NCI-H1048 (cell line): Measurements from ENCODE around the gene ZNF135.

Source experiments
- DNase-seq: peaks from one replicate; lab custom pipeline; 2025; lab: John Stamatoyannopoulos, UW

ZNF135 gene

DNA sequence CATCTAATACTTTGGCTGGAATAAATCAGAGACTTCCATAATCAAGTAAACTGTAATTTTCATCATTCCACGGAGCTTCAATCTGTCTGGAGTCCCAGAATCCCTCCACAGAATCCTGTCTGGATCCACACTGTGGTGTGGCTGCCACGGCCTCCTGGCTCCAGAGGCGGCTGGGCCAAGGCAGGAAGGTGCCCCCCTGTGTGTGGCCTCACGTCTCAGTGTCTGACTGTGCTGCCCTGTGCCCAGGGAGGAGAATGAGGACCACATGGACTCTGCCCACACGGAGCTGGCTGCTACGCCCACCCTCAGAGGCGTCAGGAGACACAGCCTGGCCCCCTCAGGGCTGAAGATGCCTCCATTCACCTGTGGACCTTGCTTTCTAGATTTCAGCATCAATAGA is 12.2 kb upstream of the ZNF135 start:
- DNase-seq = no peak

DNA sequence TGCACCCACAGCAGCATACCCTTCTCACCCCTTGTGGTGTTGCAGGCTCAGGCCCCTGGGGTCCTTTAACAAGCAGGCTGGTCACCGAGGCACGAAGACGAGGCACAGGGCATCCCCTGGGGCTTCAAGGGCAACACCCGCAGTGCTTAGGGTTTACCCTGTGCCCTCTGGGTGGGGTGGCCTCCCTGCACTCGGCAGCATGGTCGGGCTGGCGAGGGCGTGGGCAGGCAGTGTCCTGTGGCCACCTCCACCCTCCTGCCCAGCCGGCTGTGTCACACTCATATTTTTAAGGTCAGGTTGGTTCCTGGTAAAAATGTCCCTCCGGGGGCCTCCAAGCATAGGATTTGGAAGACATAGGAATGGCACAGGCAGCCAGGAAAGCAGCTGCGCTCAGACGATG is 11.4 kb upstream of the ZNF135 start:
- no peak for DNase-seq

DNA sequence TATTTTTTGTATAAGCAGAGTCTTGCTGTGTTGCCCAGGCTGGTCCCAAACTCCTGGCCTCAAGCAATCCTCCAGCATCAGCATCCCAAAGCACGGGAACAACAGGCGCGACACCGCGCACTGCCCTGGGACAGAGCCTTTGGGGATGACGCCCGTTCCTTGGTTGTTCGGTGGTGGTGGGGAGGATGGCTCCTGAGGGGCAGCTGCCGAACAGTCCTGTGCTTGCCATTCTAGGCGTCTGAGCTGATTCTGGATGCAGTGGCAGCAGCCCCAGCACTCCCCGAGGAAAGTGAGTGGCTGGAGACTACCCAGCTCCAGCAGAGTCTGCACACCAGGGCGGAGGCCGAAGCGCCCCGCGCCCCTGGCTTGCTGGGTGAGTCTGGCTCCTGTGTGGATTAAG is 6.8 kb upstream of the ZNF135 start:
- no peak for DNase-seq

- no peak for DNase-seq
Measured at GRCh38 chr19:58053480-58054156, 5.5 kb upstream of the ZNF135 start.

DNA sequence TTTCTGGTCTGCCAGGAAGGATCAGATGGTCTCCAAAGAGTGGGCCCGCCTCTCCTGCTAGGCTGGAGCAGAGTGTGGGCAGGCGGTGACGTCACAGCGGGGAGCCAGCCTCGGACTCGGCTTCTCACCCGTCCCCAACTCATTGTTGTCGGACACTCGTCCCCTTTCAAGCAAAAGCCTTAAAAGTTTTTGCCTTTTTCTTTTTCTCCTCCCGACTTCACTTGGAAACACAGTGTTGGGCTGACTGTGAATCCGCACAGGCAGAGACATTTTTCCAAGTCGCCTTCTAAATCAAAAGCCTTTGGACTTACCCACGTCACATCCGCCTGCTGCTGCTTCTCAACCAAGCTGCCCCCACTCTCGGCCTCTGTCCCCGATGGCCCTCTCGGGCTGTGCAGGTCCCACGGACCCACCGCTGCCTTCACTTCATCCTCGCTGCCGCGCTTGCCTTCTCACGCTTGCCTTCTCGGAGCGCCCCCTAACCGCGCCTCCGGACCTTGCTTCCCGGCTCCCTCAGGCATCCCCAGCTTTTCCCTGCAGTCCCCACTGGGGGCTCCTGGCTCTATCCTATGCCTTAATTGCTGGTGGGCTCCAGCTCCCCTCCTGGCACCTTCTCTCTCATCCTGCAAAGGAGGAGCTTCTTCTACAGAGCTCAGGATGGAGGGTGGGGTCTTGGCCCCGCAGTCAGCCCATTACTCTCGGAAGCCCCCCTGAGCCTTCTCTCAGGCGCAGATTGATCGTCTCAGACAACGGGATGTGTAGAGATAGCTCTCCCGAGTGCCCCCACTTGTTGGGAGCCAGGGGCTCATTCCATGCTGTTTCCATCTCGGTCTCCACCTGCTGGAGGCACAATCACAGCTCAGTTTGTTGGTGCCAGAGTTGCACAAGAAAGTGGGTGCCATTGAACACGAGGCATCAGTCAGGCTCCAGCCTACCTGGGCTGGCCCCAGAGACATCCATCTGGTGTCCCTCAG is 3.9 kb upstream of the ZNF135 start:
- DNase-seq = no peak

DNA sequence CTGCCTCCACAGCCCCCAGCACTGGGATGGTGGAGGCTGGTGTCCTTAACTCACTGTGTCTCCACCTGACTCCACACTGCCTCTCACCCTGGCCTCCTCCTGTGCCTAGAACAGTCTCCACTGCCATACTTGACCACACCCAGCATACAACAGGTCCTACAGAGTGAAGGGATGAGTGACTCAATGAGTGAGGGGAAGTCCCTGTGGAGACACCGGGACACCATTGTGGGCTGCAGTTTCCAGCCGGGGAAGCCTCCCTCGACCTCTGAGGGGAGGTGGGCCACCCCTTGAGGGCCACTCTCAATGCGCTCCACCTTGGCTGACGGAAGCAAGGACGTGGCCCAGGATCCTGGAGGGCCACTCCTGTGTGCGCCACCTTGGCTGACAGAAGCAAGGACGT is 2.8 kb upstream of the ZNF135 start:
- no peak for DNase-seq

GRCh38 chr19:58056861-58057260 is 2.2 kb upstream of the ZNF135 start:
- DNase-seq = no peak

DNA sequence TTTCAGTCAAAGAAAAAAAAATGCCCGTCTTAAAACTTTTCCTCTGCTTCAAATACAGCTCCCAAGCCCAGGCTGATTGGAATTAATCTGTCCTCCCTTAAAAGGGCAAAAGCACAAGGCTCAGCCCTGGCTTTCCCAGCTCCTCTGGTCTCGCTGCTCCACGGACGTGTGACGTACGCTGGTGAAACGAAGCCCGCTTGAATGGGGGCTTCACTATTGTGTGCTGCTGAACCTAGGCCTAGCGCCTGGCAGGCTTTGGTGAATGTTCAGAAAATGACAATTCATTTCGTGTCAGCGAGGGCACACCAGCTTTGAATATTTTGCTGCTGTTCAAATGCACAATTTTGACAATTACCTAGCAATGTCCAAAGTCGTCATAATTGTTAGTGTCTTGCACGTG is 615 bp upstream of the ZNF135 start:
- DNase-seq = no peak

- DNase-seq = no peak
Measured at GRCh38 chr19:58059671-58060078, 593 bp downstream of the ZNF135 start.

GRCh38 chr19:58060231-58060630 is 1.1 kb downstream of the ZNF135 start:
- no peak for DNase-seq

- DNase-seq = no peak
Measured at GRCh38 chr19:58063712-58064111, 4.6 kb downstream of the ZNF135 start.

GRCh38 chr19:58067240-58067912 is 8.3 kb downstream of the ZNF135 start:
- no peak for DNase-seq

GRCh38 chr19:58079792-58080191 is 20.7 kb downstream of the ZNF135 start:
- no peak for DNase-seq

GRCh38 chr19:58083021-58083420 is 23.9 kb downstream of the ZNF135 start:
- DNase-seq = no peak

GRCh38 chr19:58084596-58085347 is 25.7 kb downstream of the ZNF135 start:
- no peak for DNase-seq

GRCh38 chr19:58085348-58085875 is 26.3 kb downstream of the ZNF135 start:
- DNase-seq = no peak

- DNase-seq = no peak
Measured at GRCh38 chr19:58086825-58087710, 28.0 kb downstream of the ZNF135 start.

GRCh38 chr19:58088521-58089052 is 29.5 kb downstream of the ZNF135 start:
- no peak for DNase-seq

DNA sequence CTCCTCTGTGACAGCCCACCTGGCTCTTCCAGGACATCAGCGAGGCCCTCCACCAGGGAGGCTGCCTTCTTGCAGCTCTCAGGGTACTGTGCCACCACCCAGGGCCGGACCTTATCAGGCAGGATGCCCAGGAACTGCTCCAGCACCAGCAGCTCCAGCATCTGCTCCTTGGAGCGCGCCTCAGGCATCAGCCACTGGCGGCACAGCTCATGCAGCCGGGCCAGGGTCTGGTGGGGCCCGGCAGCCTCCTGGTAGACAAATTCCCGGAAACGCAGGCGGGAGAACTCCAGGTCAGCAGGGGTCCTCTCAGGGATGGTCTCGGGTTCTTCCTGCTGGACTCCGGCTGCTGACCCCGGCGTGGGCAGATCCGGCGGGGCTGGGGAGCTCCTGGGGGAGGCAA is 30.8 kb downstream of the ZNF135 start:
- DNase-seq = no peak

GRCh38 chr19:58091251-58091995 is 32.3 kb downstream of the ZNF135 start:
- no peak for DNase-seq
